PC-9 (cell line): Measurements from ENCODE around the gene TDRD1. TPM values are rescaled to one million over a fixed set of nuclear protein-coding genes. Genes with fewer than 3 reads are reported as not detected.

Experiments used
- BruUV-seq: library from RNA; stranded (reverse); fragments of 400-500 nt; replicated peaks from 2 replicates; lab custom pipeline; 2021; lab: Mats Ljungman, UMichigan
- CTCF ChIA-PET: fragments of 300-600 bp; sonication (Branson Sonifier 250); formaldehyde crosslinking; loops from one replicate; lab custom pipeline; 2022; ENCODE audit warnings: antibody characterized with exemption; lab: Charles Lee
- POLR2A ChIA-PET: fragments of 300-600 bp; sonication (Branson Sonifier 250); formaldehyde crosslinking; loops from one replicate; lab custom pipeline; 2022; ENCODE audit warnings: antibody characterized with exemption; ENCODE audit not compliant: unreplicated experiment; lab: Charles Lee
- DNase-seq, 2 experiments: peaks; one replicate each; pipeline versions ENCODE4 v3.0.0 to v3.0.0-alpha.2; 2015 to 2022; ENCODE audit warnings: mixed read lengths in 1 of 2
- H2AFZ ChIP-seq: fragments of 200-600 bp; sonication (generic); 2 replicates; pipeline ENCODE4 v1.8.1; 2017; ENCODE audit warnings: antibody characterized with exemption
- H3F3A ChIP-seq: fragments of 200-600 bp; sonication (generic); 2 replicates; pipeline ENCODE4 v1.8.1; 2017; ENCODE audit warnings: antibody characterized with exemption, mild to moderate bottlenecking, low read depth; ENCODE audit not compliant: insufficient read depth
- H3K27ac ChIP-seq: fragments of 200-600 bp; sonication (generic); 2 replicates; pipeline ENCODE4 v1.6.1; 2016; ENCODE audit warnings: mixed run types
- H3K27me3 ChIP-seq: fragments of 200-600 bp; sonication (generic); 2 replicates; pipeline ENCODE4 v1.6.1; 2016; ENCODE audit warnings: low read depth, mixed run types; ENCODE audit not compliant: insufficient read depth
- H3K36me3 ChIP-seq: fragments of 200-600 bp; sonication (generic); 2 replicates; pipeline ENCODE4 v1.6.1; 2016; ENCODE audit warnings: low read depth, mixed run types
- H3K4me1 ChIP-seq: fragments of 200-600 bp; sonication (generic); replicated peaks from 2 replicates; pipeline ENCODE4 v1.6.1; 2016; ENCODE audit warnings: mixed run types; ENCODE audit not compliant: insufficient read depth
- H3K4me2 ChIP-seq: fragments of 200-600 bp; sonication (generic); 2 replicates; pipeline ENCODE4 v1.6.1; 2017; ENCODE audit warnings: mixed run types
- H3K4me3 ChIP-seq: fragments of 200-600 bp; sonication (generic); 2 replicates; pipeline ENCODE4 v1.6.1; 2016; ENCODE audit warnings: mixed run types
- H3K79me2 ChIP-seq: fragments of 200-600 bp; sonication (generic); 2 replicates; pipeline ENCODE4 v1.6.1; 2017; ENCODE audit warnings: low read depth, mixed run types
- H3K9me2 ChIP-seq: fragments of 200-600 bp; sonication (generic); 2 replicates; pipeline ENCODE4 v1.8.1; 2017; ENCODE audit warnings: mild to moderate bottlenecking; ENCODE audit not compliant: insufficient read depth
- H3K9me3 ChIP-seq: fragments of 200-600 bp; sonication (generic); 2 replicates; pipeline ENCODE4 v1.8.1; 2016; ENCODE audit warnings: low read depth; ENCODE audit not compliant: insufficient read depth
- H4K20me1 ChIP-seq: fragments of 200-600 bp; sonication (generic); 2 replicates; pipeline ENCODE4 v1.8.1; 2017; ENCODE audit not compliant: insufficient read depth
- EZH2 ChIP-seq: fragments of 200-600 bp; sonication (generic); IDR thresholded peaks from 2 replicates; pipeline ENCODE4 v1.8.0; 2017; ENCODE audit warnings: antibody characterized with exemption, low read depth
- intact Hi-C: fragments of 100-400 bp; cut with micrococcal nuclease; formaldehyde crosslinking; loops from one replicate; pipeline ENCODE4 v1.10.0; 2022; ENCODE audit not compliant: unreplicated experiment
- total RNA-seq: library from RNA; stranded (reverse); gene quantifications from 2 replicates; pipeline ENCODE4 v1.2.3, GENCODE V29; 2021
- TF ChIP-seq, protein P1 (sequence below): fragments of 200-600 bp; sonication (generic); conservative IDR thresholded peaks from 2 replicates; pipeline ENCODE4 v1.6.1; 2017; ENCODE audit warnings: mixed run types, antibody characterized with exemption, mild to moderate bottlenecking, moderate library complexity

TDRD1 gene
- total RNA-seq, 1 experiment from 2014 or later: not detected

DNA sequence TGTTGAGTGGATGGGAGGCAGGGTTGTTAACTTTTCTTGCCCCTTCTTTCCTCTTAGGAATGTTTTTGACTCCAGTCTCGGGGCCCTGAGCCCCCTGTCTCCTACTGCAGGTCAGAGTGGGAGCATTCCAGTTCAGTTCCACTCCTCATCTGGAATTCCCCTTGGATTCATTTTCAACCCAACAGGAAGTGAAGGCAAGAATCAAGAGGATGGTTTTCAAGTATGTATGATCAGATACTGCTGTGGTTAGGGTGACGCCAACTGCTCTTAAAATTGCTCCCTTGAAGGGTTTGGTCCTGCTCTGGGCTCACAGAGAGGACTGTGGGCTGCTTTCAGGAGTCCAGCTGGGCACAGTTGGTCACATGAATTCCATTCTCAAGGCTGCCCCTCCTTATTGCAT is 81.9 kb downstream of the TDRD1 start:
- no peaks in the 10 kb centered on the region for H3F3A ChIP-seq
- H3K4me3 ChIP-seq: no peak overlapping the region
- no peak for DNase-seq
- no peaks in the 10 kb centered on the region for H3K9me2 ChIP-seq
- CTCF ChIA-PET: no interaction called here
- intact Hi-C loops: no loop called here
- POLR2A ChIA-PET: no interaction called here
- H3K36me3 ChIP-seq: no peaks in the 10 kb centered on the region
- no TSS peak for BruUV-seq
- H3K4me2 ChIP-seq: no peak overlapping the region
- H2AFZ ChIP-seq: no peak overlapping the region
- no peaks in the 10 kb centered on the region for H3K9me3 ChIP-seq
- H3K27me3 ChIP-seq: no peaks in the 10 kb centered on the region
- no peaks in the 10 kb centered on the region for H3K4me1 ChIP-seq
- H3K27ac ChIP-seq: no peak overlapping the region
- no peaks in the 10 kb centered on the region for H4K20me1 ChIP-seq
- H3K79me2 ChIP-seq: no peaks in the 10 kb centered on the region
- TF ChIP-seq, protein P1, sequence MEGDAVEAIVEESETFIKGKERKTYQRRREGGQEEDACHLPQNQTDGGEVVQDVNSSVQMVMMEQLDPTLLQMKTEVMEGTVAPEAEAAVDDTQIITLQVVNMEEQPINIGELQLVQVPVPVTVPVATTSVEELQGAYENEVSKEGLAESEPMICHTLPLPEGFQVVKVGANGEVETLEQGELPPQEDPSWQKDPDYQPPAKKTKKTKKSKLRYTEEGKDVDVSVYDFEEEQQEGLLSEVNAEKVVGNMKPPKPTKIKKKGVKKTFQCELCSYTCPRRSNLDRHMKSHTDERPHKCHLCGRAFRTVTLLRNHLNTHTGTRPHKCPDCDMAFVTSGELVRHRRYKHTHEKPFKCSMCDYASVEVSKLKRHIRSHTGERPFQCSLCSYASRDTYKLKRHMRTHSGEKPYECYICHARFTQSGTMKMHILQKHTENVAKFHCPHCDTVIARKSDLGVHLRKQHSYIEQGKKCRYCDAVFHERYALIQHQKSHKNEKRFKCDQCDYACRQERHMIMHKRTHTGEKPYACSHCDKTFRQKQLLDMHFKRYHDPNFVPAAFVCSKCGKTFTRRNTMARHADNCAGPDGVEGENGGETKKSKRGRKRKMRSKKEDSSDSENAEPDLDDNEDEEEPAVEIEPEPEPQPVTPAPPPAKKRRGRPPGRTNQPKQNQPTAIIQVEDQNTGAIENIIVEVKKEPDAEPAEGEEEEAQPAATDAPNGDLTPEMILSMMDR: no peak
- TF ChIP-seq EZH2: no peak

DNA sequence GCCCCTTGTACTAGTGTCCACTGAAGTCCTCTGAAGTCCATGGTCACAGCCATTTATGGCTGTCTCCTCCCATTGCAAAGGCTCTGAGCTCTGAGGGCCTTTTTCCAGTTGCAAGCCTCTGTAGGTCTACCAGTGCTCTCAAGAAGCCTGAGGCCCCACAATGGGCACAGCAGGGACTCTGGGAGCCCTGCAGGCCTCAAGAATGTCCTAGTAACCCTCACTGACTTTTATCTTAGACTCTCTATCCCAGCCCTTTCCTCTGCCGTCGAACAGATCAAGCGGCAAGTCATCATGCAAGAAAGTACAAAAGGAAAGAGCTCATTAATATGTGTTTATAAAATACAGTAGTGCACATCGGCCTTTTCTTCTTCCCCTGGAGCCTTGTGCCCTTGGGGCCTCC is 83.3 kb downstream of the TDRD1 start:
- no peaks in the 10 kb centered on the region for H3K9me3 ChIP-seq
- H3K27me3 ChIP-seq: no peaks in the 10 kb centered on the region
- no peak overlapping the region for H3K4me2 ChIP-seq
- POLR2A ChIA-PET: no interaction called here
- no peak overlapping the region for H3K4me3 ChIP-seq
- H3F3A ChIP-seq: no peaks in the 10 kb centered on the region
- no peaks in the 10 kb centered on the region for H3K79me2 ChIP-seq
- intact Hi-C loops: no loop called here
- no peak overlapping the region for H2AFZ ChIP-seq
- no peak for DNase-seq
- no peak overlapping the region for H3K27ac ChIP-seq
- H3K4me1 ChIP-seq: no peaks in the 10 kb centered on the region
- H4K20me1 ChIP-seq: no peaks in the 10 kb centered on the region
- no peaks in the 10 kb centered on the region for H3K36me3 ChIP-seq
- no peaks in the 10 kb centered on the region for H3K9me2 ChIP-seq
- no TSS peak for BruUV-seq
- CTCF ChIA-PET: no interaction called here
- TF ChIP-seq EZH2: no peak
- TF ChIP-seq, protein P1: no peak

GRCh38 chr10:114265392-114266053 is 86.4 kb downstream of the TDRD1 start:
- intact Hi-C loops: no loop called here
- POLR2A ChIA-PET: no interaction called here

More at GRCh38 chr10:114265392-114266053, 86.4 kb downstream of the TDRD1 start:
- no peak for DNase-seq
- Histone ChIP-seq H3K79me2 (no peaks in the 10 kb centered on the region), H3K36me3 (no peaks in the 10 kb centered on the region), H3F3A (no peaks in the 10 kb centered on the region), H3K9me3 (no peaks in the 10 kb centered on the region), H3K4me1 (no peaks in the 10 kb centered on the region), H3K4me2 (no peak overlapping the region), H4K20me1 (no peaks in the 10 kb centered on the region), H3K27me3 (no peaks in the 10 kb centered on the region), H3K9me2 (no peaks in the 10 kb centered on the region), H3K4me3 (no peak overlapping the region), H2AFZ (no peak overlapping the region), H3K27ac (no peak overlapping the region)
- CTCF ChIA-PET: no interaction called here
- no peak for TF ChIP-seq EZH2
- TF ChIP-seq, protein P1: no peak
- BruUV-seq: no TSS peak
